ENCODE measurements around the gene GAPVD1. TPM values are rescaled to one million over a fixed set of nuclear protein-coding genes. Genes with fewer than 3 reads are reported as not detected.
"Not testable (repeated sequence)": the region's sequence is repeated elsewhere in the genome, so short reads cannot be mapped to it uniquely, and the experiment has no call there.

The GAPVD1 gene
- total RNA-seq, 4 donors from 2014 or later, result 50.9 to 79.0 (median 53.4) TPM

DNA sequence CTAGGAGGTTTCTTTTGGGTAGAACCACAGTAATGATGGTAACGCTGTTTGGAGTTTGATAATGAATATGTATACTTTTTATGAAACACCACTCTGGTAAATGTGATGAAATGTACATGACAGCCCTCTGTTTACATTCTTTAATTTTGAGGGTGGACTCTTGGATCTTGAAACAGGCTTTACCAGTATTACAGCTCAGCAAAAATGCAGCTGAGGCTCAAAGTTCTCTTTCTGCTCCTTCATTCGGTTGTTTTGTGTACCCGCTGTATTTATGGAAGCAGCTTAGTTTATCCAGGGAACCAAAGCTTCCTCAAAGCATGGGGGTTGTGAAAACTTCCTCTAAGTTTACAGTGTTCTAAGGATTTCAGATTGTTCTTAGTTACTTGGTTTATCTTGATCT lies 11.1 kb downstream of the GAPVD1 start:
- intact Hi-C loops (cut with DNase I; ENCODE audit: low total_unique reads), result no loop called here
- DNase-seq (ENCODE audit: low spot score in 2 of 2), result no peak
- H3K4me3 ChIP-seq (ENCODE audit: low read depth, poor library complexity, severe bottlenecking), result no peak overlapping the region
- no peak for TF ChIP-seq POLR2A (IDR thresholded peaks at IDR 0.05)
- TF ChIP-seq, protein P1, sequence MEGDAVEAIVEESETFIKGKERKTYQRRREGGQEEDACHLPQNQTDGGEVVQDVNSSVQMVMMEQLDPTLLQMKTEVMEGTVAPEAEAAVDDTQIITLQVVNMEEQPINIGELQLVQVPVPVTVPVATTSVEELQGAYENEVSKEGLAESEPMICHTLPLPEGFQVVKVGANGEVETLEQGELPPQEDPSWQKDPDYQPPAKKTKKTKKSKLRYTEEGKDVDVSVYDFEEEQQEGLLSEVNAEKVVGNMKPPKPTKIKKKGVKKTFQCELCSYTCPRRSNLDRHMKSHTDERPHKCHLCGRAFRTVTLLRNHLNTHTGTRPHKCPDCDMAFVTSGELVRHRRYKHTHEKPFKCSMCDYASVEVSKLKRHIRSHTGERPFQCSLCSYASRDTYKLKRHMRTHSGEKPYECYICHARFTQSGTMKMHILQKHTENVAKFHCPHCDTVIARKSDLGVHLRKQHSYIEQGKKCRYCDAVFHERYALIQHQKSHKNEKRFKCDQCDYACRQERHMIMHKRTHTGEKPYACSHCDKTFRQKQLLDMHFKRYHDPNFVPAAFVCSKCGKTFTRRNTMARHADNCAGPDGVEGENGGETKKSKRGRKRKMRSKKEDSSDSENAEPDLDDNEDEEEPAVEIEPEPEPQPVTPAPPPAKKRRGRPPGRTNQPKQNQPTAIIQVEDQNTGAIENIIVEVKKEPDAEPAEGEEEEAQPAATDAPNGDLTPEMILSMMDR (IDR thresholded peaks at IDR 0.05), result no peak
- 45 to 53% methylated on average over 3 of the region's 3 CpGs for WGBS, 2 donors

DNA sequence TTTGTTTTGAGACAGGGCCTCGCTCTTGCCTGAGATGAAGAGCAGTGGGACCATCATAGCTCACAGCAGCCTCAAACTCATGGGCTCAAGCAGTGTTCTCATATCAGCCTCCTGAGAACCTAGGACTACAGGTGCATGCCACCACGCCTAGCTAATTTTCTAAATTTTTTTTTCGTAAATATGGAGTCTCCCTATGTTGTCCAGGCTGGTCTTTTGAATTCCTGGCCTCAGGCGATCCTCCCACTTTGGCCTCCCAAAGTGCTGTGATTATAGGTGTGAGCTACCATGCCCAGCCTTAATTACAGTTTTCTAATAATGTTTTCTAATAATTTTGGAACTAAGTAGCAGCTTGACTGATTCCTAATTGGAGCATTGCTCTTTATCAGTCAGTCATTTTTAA lies 15.1 kb downstream of the GAPVD1 start:
- no peak for TF ChIP-seq POLR2A (IDR thresholded peaks at IDR 0.05)
- TF ChIP-seq, protein P1 (IDR thresholded peaks at IDR 0.05), result no peak
- intact Hi-C loops (cut with DNase I; ENCODE audit: low total_unique reads), result no loop called here
- DNase-seq (ENCODE audit: low spot score in 2 of 2), result peak in 1 of 2 donors; percentile 20
- WGBS, 2 donors, result 90 to 96% methylated on average over 4 of the region's 4 CpGs
- H3K4me3 ChIP-seq (ENCODE audit: low read depth, poor library complexity, severe bottlenecking), result no peak overlapping the region

DNA sequence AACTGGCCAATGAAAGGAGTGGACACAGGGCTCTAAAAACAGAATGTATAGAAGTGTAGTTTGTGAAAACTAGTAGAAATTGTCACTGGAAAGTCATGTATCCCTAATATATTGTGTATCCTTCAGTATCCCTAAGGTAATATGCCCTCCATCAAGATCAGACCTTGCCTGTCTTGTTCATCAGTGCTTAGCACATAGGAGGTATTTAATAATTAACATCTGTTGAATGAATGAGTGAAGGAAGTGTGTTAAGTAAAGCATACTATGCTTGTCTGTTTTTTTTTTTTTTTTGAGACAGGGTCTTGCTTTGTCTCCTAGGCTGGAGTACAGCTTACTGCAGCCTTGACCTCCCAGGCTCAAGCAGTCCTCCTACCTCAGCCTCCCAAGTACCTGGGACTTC lies 15.8 kb downstream of the GAPVD1 start:
- H3K4me3 ChIP-seq (ENCODE audit: low read depth, poor library complexity, severe bottlenecking), result no peak overlapping the region
- no peak for TF ChIP-seq POLR2A (IDR thresholded peaks at IDR 0.05)
- TF ChIP-seq, protein P1 (IDR thresholded peaks at IDR 0.05), result no peak
- intact Hi-C loops (cut with DNase I; ENCODE audit: low total_unique reads), result no loop called here
- no peak for DNase-seq (ENCODE audit: low spot score in 2 of 2)

DNA sequence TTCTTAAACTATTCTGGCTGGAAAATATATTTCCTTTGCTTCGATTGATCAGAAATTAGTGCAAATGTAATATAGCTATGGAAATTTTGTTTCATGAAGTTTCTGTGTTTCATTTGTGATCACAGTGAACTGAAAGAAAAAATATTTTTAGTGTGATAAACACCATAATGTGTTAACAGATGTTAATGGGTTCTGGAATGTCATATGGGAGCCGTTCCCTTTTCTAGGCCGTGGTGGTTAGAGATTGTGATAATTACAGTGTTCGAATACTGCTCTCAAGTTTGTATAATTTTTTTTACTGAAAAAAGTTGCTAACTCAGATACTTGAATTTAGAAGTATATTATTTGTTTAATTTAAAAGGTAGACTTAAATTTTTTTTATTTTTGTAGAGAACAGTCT lies 19.3 kb downstream of the GAPVD1 start:
- TF ChIP-seq, protein P1 (IDR thresholded peaks at IDR 0.05), result no peak
- TF ChIP-seq POLR2A (IDR thresholded peaks at IDR 0.05), result no peak
- WGBS, 2 donors, result 52 to 62% methylated on average over 4 of the region's 4 CpGs

DNA sequence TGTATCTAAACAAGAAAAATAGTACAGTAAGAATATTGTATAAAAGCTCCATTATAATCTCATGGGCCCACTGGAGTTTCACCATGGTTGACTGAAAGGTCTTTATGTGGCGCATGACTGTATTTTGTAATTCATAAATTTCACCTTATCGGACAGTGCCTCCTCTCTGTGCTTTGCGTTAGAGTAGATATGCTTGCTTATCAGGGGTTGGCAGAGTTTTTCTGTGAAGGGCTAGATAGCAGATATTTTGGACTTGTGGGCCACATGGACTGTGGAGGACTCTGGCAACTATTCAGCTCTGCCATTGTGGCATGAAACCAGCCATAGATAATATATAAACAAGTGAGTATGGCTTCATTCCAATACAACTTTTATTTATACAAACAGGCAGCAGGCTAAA lies 23.2 kb downstream of the GAPVD1 start:
- H3K4me3 ChIP-seq (ENCODE audit: low read depth, poor library complexity, severe bottlenecking), result no peak overlapping the region
- WGBS, 2 donors, result 80 to 91% methylated on average over 3 of the region's 3 CpGs
- no peak for DNase-seq (ENCODE audit: low spot score in 2 of 2)
- intact Hi-C loops (cut with DNase I; ENCODE audit: low total_unique reads), result no loop called here
- TF ChIP-seq POLR2A (IDR thresholded peaks at IDR 0.05), result no peak
- TF ChIP-seq, protein P1 (IDR thresholded peaks at IDR 0.05), result no peak

More for the DNA sequence above, 19.3 kb downstream of the GAPVD1 start:
- intact Hi-C loops (cut with DNase I; ENCODE audit: low total_unique reads), result no loop called here
- H3K4me3 ChIP-seq (ENCODE audit: low read depth, poor library complexity, severe bottlenecking), result no peak overlapping the region
- DNase-seq (ENCODE audit: low spot score in 2 of 2), result no peak

DNA sequence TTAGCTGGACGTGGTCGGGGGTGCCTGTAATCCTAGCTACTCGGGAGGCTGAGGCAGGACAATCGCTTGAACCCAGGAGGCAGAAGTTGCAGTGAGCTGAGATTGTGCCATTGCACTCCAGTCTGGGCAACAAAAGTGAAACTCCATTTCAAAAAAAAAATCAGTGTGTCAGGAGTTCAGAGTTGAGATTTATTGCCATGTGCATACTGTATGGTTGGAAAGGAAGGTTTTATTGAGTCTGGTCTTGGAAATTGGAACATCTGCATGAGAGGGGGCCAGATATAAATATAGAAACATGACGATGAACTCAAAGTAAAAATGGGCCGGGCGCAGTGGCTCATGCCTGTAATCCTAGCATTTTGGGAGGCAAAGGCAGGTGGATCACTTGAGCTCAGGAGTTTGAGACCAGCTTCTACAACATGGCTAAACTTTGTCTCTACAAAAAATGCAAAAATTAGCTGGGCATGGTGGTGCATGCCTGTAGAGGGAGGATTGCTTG lies 25.4 kb downstream of the GAPVD1 start:
- WGBS, 2 donors, result 78 to 83% methylated on average over 7 of the region's 7 CpGs
- H3K4me3 ChIP-seq (ENCODE audit: low read depth, poor library complexity, severe bottlenecking); DNase-seq (ENCODE audit: low spot score in 2 of 2); intact Hi-C loops (cut with DNase I; ENCODE audit: low total_unique reads): not testable (repeated sequence)

Data from lower leg skin (tissue), 4 donors.